HL-60 (cell line): Measurements from ENCODE around the gene SNX25.

ENCODE experiments used
- DNase-seq, 2 experiments: peaks; one replicate each; pipeline ENCODE4 v3.0.0-alpha.2; 2010 to 2020; ENCODE audit warnings: low read depth in 1 of 2, low spot score in 1 of 2
- H3K27ac ChIP-seq: fragments of 250-450 bp; sonication (Bioruptor Pico); replicated peaks from 2 replicates; pipeline ENCODE4 v1.5.1; 2020; ENCODE audit warnings: mild to moderate bottlenecking, moderate library complexity
- H3K27me3 ChIP-seq: fragments of 250-450 bp; sonication (Bioruptor Pico); 2 replicates; pipeline ENCODE4 v1.5.1; 2021; ENCODE audit warnings: mild to moderate bottlenecking, moderate library complexity; ENCODE audit not compliant: insufficient read depth, poor library complexity, severe bottlenecking
- H3K4me3 ChIP-seq: replicated peaks from 2 replicates; pipeline ENCODE4 v1.5.1; 2011; ENCODE audit warnings: mild to moderate bottlenecking, control low read depth, low read length; ENCODE audit not compliant: insufficient read depth
- GABPA ChIP-seq: IDR thresholded peaks from 2 replicates; pipeline ENCODE4 v1.6.1; 2012; ENCODE audit warnings: low read depth
- POLR2AphosphoS5 ChIP-seq: IDR thresholded peaks from 2 replicates; pipeline ENCODE4 v1.6.1; 2012; ENCODE audit warnings: low read depth
- SPI1 ChIP-seq: IDR thresholded peaks from 2 replicates; pipeline ENCODE4 v1.6.1; 2012; ENCODE audit warnings: low read depth, mild to moderate bottlenecking, borderline replicate concordance
- TF ChIP-seq, protein P1 (sequence below): IDR thresholded peaks from 2 replicates; pipeline ENCODE4 v1.6.1; 2012; ENCODE audit warnings: low read depth; ENCODE audit not compliant: insufficient replicate concordance
- TF ChIP-seq, protein P2 (sequence below): IDR thresholded peaks from one replicate; pipeline ENCODE4 v1.5.1; 2011; ENCODE audit warnings: low read length, control low read depth, inconsistent platforms; ENCODE audit not compliant: insufficient read depth

SNX25 gene

DNA sequence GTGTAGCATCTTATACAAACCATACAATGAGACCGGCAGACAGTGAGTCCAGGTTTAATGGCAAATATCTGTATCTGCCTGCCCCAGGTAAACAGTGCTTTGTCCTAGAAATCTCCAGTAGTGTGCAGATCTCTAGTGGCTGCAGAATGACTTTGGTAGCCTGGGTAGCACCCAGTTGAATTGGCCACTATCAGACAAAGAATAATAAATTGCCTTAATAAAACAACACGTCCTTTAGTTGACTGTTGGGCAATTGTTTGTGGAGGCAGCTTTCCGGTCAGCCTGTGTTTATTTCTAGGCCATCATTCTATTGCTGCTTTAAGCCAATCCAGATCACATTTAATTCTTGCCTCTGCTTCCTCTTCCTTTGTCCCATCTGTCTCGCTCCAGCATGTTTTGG, 52.5 kb downstream of the SNX25 start:
- H3K4me3 ChIP-seq = no peak overlapping the region
- TF ChIP-seq, protein P1, sequence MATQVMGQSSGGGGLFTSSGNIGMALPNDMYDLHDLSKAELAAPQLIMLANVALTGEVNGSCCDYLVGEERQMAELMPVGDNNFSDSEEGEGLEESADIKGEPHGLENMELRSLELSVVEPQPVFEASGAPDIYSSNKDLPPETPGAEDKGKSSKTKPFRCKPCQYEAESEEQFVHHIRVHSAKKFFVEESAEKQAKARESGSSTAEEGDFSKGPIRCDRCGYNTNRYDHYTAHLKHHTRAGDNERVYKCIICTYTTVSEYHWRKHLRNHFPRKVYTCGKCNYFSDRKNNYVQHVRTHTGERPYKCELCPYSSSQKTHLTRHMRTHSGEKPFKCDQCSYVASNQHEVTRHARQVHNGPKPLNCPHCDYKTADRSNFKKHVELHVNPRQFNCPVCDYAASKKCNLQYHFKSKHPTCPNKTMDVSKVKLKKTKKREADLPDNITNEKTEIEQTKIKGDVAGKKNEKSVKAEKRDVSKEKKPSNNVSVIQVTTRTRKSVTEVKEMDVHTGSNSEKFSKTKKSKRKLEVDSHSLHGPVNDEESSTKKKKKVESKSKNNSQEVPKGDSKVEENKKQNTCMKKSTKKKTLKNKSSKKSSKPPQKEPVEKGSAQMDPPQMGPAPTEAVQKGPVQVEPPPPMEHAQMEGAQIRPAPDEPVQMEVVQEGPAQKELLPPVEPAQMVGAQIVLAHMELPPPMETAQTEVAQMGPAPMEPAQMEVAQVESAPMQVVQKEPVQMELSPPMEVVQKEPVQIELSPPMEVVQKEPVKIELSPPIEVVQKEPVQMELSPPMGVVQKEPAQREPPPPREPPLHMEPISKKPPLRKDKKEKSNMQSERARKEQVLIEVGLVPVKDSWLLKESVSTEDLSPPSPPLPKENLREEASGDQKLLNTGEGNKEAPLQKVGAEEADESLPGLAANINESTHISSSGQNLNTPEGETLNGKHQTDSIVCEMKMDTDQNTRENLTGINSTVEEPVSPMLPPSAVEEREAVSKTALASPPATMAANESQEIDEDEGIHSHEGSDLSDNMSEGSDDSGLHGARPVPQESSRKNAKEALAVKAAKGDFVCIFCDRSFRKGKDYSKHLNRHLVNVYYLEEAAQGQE = no peak
- no peak for TF ChIP-seq SPI1
- no peak for TF ChIP-seq GABPA
- no peak for TF ChIP-seq POLR2AphosphoS5
- TF ChIP-seq, protein P2, sequence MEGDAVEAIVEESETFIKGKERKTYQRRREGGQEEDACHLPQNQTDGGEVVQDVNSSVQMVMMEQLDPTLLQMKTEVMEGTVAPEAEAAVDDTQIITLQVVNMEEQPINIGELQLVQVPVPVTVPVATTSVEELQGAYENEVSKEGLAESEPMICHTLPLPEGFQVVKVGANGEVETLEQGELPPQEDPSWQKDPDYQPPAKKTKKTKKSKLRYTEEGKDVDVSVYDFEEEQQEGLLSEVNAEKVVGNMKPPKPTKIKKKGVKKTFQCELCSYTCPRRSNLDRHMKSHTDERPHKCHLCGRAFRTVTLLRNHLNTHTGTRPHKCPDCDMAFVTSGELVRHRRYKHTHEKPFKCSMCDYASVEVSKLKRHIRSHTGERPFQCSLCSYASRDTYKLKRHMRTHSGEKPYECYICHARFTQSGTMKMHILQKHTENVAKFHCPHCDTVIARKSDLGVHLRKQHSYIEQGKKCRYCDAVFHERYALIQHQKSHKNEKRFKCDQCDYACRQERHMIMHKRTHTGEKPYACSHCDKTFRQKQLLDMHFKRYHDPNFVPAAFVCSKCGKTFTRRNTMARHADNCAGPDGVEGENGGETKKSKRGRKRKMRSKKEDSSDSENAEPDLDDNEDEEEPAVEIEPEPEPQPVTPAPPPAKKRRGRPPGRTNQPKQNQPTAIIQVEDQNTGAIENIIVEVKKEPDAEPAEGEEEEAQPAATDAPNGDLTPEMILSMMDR = no peak
- H3K27me3 ChIP-seq = peaks cover 5% of the 10 kb centered on the region
- DNase-seq = no peak
- no peak overlapping the region for H3K27ac ChIP-seq

DNA sequence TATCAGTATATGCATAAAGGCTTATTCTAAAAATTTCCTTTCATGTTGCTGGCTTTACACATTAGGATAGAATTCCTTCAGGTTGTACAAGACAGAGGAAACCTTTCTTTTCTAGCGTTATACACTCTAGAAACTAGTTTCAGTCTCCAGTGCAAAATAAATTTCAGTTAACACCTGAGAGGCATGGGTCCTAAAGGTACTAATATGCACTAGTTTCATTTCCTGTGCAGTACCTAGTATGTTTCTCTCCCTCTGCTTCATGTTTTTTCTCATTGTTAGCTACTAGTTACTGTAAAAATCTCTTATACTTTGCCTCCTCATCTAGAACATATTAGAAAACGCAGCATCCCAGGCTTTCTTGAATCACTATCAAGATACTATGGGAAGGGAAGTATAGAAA, 54.0 kb downstream of the SNX25 start:
- TF ChIP-seq, protein P2 = no peak
- TF ChIP-seq POLR2AphosphoS5 (no peak), SPI1 (no peak), GABPA (no peak)
- TF ChIP-seq, protein P1 = no peak
- Histone ChIP-seq H3K27ac (no peak overlapping the region), H3K4me3 (no peak overlapping the region), H3K27me3 (peaks cover 5% of the 10 kb centered on the region)
- no peak for DNase-seq

DNA sequence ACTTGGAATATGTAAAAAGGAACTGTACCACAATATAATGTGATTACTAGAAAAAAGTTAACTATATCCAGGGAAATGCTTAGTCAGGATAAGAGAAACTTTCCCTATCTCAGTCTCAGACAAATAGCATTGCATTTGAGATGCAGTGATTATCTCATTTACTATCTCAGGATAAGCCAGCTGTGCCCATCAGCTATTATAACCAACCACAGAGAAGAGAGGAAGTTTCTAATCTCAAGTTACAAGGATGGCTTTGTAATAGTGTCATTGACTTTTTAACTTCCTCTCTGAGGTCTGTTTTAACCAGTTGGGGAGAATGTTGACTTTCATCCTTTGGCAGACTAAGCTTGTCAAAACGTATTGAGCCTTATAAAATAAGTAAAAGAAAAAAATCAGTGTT, 56.5 kb downstream of the SNX25 start:
- peak; percentile 89 for TF ChIP-seq SPI1
- TF ChIP-seq, protein P1 = no peak
- TF ChIP-seq POLR2AphosphoS5 = peak; percentile 26; the same call in 1 of the 2 replicates
- H3K4me3 ChIP-seq = no peak overlapping the region
- peak in 1 of 2 experiments; percentile 15 for DNase-seq
- H3K27ac ChIP-seq = no peak overlapping the region
- H3K27me3 ChIP-seq = peaks cover 8% of the 10 kb centered on the region

DNA sequence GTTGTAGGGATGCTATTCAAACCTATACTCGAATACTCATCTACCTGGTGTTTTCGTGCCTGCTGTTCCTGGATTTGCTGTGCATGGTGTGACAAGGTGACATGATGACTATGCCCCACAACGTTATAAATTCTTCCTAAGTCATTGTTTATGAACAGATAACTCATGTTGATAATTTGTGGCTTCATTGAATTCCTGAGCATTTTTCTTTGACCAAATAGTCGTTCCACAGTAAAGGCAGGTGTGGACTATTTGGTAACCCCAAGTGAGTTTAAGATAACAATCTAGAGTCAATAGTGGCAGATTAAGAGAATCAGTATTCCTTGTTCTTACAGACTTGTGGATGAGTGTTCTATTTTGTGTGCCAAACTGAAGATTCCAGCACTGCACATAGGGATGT, 59.9 kb downstream of the SNX25 start:
- TF ChIP-seq GABPA (no peak), POLR2AphosphoS5 (no peak)
- TF ChIP-seq, protein P1 = no peak
- H3K27ac ChIP-seq = no peak overlapping the region

More for the DNA sequence above, 59.9 kb downstream of the SNX25 start:
- DNase-seq = no peak
- no peak overlapping the region for H3K4me3 ChIP-seq
- peaks cover 6% of the 10 kb centered on the region for H3K27me3 ChIP-seq
